Kidney (tissue), 14 donors: ENCODE results near the gene S100A8. TPM values are rescaled to one million over a fixed set of nuclear protein-coding genes. Genes with fewer than 3 reads are reported as not detected.

Experiments used
- DNase-seq, 5 donors: peaks; one replicate each; pipeline ENCODE4 v3.0.0-alpha.2; 2013 to 2020
- FAIRE-seq: peaks from 2 replicates; lab custom pipeline; 2012; peaks lifted over from hg19 to GRCh38; lab: Jason Lieb, UNC
- H3K27ac ChIP-seq, 2 donors: one replicate each; pipeline ENCODE4 v1.7.0; 2013; ENCODE audit warnings: low read depth in 2 of 2, low read length in 2 of 2, inconsistent platforms in 1 of 2
- H3K27me3 ChIP-seq: one replicate; pipeline ENCODE4 v1.7.1; 2013; ENCODE audit warnings: low read length, inconsistent platforms; ENCODE audit not compliant: control insufficient read depth, insufficient read depth
- H3K36me3 ChIP-seq, 3 donors: one replicate each; pipeline versions ENCODE4 v1.7.0 to v1.7.1; 2013; ENCODE audit warnings: low read length in 3 of 3, control low read depth in 1 of 3, inconsistent platforms in 1 of 3; ENCODE audit not compliant: insufficient read depth in 3 of 3, control insufficient read depth in 2 of 3
- H3K4me1 ChIP-seq, 3 donors: one replicate each; pipeline versions ENCODE4 v1.7.0 to v1.7.1; 2013; ENCODE audit warnings: low read length in 3 of 3, inconsistent platforms in 1 of 3, low read depth in 1 of 3; ENCODE audit not compliant: control insufficient read depth in 2 of 3, insufficient read depth in 2 of 3
- H3K4me3 ChIP-seq, 3 donors: one replicate each; pipeline versions ENCODE4 v1.7.0 to v1.8.1; 2013; ENCODE audit warnings: low read length in 3 of 3, control low read depth in 1 of 3, inconsistent platforms in 1 of 3
- H3K9ac ChIP-seq, 3 donors: one replicate each; pipeline versions ENCODE4 v1.7.0 to v1.7.1; 2013; ENCODE audit warnings: low read length in 3 of 3, control low read depth in 1 of 3, inconsistent platforms in 1 of 3
- H3K9me3 ChIP-seq, 3 donors: one replicate each; pipeline versions ENCODE4 v1.7.0 to v1.7.1; 2013; ENCODE audit warnings: low read length in 3 of 3, control low read depth in 1 of 3, inconsistent platforms in 1 of 3; ENCODE audit not compliant: control insufficient read depth in 2 of 3, insufficient read depth in 1 of 3
- intact Hi-C: fragments of 100-400 bp; cut with DNase I; formaldehyde crosslinking; loops from one replicate; pipeline ENCODE4 v1.11.1; 2022
- polyA plus RNA-seq: library from polyadenylated mRNA; stranded (reverse); fragments of 350-450 nt; fragmentation: Illumina TruSeq; extraction: RNeasy Lipid Tissue Mini Kit (QIAGEN cat#74804); gene quantifications from one replicate; pipeline ENCODE4 v1.2.3, GENCODE V29; 2014; ENCODE audit warnings: low read depth, low replicate concordance; ENCODE audit not compliant: insufficient read depth
- total RNA-seq: library from RNA; stranded (reverse); fragmentation: NEBNext Ultra II Directional; extraction: Animal tissue kit (Norgen Biotek cat#: 25700); gene quantifications from one replicate; pipeline ENCODE4 v1.2.1, GENCODE V29; 2021
- TF ChIP-seq, protein P1 (sequence below): IDR thresholded peaks from 3 replicates; pipeline ENCODE4 v1.5.1; 2012; ENCODE audit warnings: mild to moderate bottlenecking, moderate library complexity, borderline replicate concordance; ENCODE audit not compliant: insufficient read depth; ENCODE audit errors: extremely low read depth
- donor health status: control.
- donor health status: control.
- donor health status: control.
- donor health status: control.
- donor health status: control.
- donor health status: DM: yes; HTN: yes; CAD: no.
- donor health status: Normal renal cell carcinoma (clear cell type).

Gene S100A8
- total and polyA plus RNA-seq, 2 donors from 2014 or later = 17.5 to 60.9 TPM

DNA sequence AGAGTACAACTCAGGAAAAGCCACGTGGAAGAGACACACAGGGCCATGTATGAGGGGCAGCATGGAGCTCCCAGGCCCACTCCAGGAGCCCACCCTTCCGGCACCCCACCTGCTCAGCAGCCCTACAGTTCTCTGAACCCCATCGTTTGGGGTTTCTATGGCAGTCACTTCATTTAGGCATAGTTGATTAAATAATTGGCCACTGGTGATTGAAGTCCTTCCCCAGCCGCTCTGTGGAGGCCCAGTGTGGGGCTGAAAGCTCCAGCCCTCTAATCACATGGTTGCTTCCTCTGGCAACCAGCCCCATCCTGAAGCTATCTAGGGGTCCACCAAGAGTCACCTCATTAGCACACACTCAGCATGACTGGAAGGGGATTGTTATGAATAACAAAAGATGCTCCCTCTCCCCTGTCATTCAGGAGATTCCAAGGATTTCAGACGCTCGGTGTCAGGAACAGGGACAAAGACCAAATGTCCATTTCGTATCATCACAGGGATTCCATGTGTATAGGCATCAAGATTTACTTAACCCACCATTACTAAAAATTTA, 13.3 kb upstream of the S100A8 start:
- no peaks in the 10 kb centered on the region for H3K9me3 ChIP-seq
- TF ChIP-seq, protein P1, sequence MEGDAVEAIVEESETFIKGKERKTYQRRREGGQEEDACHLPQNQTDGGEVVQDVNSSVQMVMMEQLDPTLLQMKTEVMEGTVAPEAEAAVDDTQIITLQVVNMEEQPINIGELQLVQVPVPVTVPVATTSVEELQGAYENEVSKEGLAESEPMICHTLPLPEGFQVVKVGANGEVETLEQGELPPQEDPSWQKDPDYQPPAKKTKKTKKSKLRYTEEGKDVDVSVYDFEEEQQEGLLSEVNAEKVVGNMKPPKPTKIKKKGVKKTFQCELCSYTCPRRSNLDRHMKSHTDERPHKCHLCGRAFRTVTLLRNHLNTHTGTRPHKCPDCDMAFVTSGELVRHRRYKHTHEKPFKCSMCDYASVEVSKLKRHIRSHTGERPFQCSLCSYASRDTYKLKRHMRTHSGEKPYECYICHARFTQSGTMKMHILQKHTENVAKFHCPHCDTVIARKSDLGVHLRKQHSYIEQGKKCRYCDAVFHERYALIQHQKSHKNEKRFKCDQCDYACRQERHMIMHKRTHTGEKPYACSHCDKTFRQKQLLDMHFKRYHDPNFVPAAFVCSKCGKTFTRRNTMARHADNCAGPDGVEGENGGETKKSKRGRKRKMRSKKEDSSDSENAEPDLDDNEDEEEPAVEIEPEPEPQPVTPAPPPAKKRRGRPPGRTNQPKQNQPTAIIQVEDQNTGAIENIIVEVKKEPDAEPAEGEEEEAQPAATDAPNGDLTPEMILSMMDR = no peak
- intact Hi-C loops = no loop called here
- FAIRE-seq (no peak), DNase-seq (peak in 1 of 5 donors; percentile 2)
- H3K4me1 ChIP-seq = no peaks in the 10 kb centered on the region
- no peak overlapping the region for H3K27ac ChIP-seq
- H3K9ac ChIP-seq = no peak overlapping the region
- H3K4me3 ChIP-seq = no peak overlapping the region
- no peaks in the 10 kb centered on the region for H3K36me3 ChIP-seq
- no peaks in the 10 kb centered on the region for H3K27me3 ChIP-seq

GRCh38 chr1:153403421-153404085, 12.7 kb upstream of the S100A8 start:
- H3K27ac ChIP-seq = no peak overlapping the region
- FAIRE-seq = no peak

DNA sequence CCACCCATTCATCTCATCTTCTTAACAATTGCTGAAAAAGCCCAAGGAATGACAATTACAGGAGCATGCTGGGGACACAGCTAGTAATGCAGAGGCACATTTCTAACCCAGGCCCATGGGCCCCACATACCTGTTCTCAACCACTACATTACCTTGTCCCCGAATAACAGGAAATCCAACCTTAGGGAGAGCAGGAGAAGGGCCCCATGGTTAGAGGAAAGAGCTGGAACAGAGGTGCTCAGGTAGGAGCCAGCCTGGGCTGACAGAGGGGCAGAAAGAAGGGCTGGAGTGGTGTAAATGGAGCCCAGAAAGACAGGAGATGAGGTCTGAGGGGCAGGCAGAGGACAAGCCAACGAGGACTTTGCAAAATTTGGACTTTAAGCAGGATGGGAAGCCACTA, 11.4 kb upstream of the S100A8 start:
- FAIRE-seq (no peak), DNase-seq (no peak)
- no peaks in the 10 kb centered on the region for H3K9me3 ChIP-seq
- H3K9ac ChIP-seq = no peak overlapping the region
- TF ChIP-seq, protein P1 = no peak
- H3K27me3 ChIP-seq = no peaks in the 10 kb centered on the region
- H3K4me1 ChIP-seq = no peaks in the 10 kb centered on the region
- intact Hi-C loops = no loop called here
- H3K36me3 ChIP-seq = no peaks in the 10 kb centered on the region
- no peak overlapping the region for H3K4me3 ChIP-seq
- no peak overlapping the region for H3K27ac ChIP-seq

More at GRCh38 chr1:153403421-153404085, 12.7 kb upstream of the S100A8 start:
- Histone ChIP-seq H3K9ac (no peak overlapping the region), H3K36me3 (no peaks in the 10 kb centered on the region), H3K4me1 (no peaks in the 10 kb centered on the region), H3K4me3 (no peak overlapping the region), H3K9me3 (no peaks in the 10 kb centered on the region), H3K27me3 (no peaks in the 10 kb centered on the region)
- intact Hi-C loops = no loop called here
- peak in 1 of 5 donors; percentile 2 for DNase-seq
- TF ChIP-seq, protein P1 = no peak
